GM18520 (cell line): Measurements from ENCODE around the gene IHH.

ENCODE experiments used
- ATAC-seq: cut with Tn5 transposase; IDR thresholded peaks from one replicate; pipeline ENCODE4 v1.9.1; 2021; ENCODE audit not compliant: unreplicated experiment

IHH gene

DNA sequence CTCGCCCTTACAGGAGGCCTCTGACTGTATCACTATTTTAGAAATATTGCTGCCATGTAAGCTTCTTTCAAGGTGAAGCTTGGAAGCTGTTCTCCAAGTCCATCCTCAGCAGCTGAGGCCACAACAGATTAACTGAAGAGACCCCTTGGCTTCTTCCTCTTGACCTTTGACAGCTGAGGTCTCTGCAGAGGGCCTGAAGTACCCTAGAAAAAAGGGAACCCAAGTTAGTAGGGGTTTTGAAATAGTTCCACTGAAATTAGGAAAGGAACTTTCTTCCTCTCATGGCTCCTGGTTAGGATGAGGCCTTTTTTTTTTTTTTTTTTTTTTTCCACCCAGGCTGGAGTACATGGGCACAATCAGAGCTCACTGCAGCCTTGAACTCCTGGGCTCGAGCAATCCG, 15.5 kb upstream of the IHH start:
- ATAC-seq, result no peak

GRCh38 chr2:219073413-219074129, 12.8 kb upstream of the IHH start:
- no peak for ATAC-seq

DNA sequence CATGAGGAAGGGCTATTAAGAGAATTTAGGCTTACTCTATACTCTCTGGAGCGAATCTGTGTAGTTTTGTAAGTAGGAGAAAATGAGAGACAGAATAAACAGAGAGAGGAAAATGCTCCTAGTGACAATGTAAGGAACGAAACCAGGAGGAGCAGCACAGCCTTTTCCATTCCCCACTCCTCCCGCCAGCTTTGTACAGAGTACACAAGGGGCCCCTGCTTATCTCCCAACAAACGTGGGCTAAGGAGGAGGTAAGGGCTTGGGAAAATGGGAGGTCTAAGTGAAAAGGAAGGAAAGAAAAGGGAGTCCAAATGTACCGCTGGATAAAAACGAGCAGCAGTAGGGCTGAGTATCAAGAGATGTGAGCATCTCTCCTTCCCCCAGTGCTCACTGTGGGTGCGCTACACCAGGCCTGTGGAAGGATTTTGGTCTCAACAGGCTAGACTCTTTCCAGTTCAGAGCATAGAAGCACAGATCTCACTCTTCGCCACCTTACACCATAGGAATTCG, 12.1 kb upstream of the IHH start:
- no peak for ATAC-seq

DNA sequence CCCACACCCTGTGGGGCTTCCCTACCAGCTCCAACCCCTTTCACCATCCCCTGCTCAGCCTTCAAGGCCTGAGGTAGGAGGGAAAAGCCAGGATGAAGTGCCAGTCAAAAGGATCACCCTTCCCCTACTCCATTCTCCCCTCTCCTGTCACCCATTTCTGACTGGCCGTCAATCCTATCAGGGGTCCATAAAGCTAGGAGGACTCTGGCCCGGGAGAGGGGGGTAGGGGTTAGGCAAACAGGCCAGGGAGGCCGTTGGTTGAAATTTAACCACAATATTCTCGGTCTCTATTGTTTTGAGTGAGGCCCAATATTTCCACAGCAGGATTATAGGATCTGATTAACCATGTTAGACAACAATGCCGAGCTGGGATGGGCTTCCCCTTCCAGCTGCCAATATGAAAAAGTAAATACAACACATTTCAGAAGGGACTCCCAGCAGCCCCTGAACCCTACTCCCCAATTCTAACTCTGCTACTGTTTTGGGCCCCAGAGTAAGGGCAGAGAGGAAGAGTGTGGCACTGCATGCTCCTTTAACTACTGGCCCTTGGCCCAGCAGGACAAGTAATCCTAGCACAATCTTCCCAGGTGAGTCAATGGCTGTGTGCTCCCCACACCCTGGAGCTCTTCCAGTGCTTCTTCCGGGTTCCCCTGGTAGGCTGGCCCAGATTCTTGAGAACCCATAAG, 10.6 kb upstream of the IHH start:
- ATAC-seq, result no peak

DNA sequence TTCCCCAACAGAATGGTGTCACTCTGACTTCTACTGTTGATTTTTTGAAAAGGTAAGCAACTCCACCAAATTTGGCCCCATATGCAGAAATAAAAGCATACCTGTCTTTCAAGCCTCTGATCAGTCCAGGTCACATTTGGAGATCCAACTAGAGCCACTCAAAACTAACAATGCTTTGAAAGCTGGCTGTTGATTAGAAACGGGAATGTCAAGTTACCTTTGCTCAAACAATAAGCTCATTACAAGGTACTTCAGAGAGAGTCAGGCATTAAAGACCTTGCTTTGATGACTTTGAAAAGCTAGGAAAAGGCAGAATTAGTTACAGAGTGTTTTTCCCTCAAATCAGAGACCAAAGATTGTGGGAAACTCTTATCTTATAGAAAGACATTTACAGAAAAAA, 4.8 kb upstream of the IHH start:
- ATAC-seq, result no peak

DNA sequence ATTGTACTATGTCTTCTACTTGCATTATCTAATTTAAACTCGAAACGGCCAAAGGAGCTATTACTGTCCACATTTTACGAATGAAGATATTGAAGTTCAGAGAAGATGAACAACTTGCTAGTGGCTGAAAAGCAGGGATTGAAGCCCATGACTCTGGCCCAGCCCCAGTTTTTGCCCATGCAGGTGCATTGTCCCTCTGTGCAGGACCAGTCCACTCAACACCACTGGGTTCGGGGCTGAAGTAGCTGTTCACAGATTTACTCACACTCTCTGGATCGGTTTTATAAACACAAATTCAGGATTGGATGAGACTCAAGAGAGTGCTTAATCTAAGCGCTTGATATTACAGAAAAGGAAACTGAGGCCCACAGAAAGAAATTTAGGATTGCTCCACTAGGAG, 1.4 kb upstream of the IHH start:
- no peak for ATAC-seq

DNA sequence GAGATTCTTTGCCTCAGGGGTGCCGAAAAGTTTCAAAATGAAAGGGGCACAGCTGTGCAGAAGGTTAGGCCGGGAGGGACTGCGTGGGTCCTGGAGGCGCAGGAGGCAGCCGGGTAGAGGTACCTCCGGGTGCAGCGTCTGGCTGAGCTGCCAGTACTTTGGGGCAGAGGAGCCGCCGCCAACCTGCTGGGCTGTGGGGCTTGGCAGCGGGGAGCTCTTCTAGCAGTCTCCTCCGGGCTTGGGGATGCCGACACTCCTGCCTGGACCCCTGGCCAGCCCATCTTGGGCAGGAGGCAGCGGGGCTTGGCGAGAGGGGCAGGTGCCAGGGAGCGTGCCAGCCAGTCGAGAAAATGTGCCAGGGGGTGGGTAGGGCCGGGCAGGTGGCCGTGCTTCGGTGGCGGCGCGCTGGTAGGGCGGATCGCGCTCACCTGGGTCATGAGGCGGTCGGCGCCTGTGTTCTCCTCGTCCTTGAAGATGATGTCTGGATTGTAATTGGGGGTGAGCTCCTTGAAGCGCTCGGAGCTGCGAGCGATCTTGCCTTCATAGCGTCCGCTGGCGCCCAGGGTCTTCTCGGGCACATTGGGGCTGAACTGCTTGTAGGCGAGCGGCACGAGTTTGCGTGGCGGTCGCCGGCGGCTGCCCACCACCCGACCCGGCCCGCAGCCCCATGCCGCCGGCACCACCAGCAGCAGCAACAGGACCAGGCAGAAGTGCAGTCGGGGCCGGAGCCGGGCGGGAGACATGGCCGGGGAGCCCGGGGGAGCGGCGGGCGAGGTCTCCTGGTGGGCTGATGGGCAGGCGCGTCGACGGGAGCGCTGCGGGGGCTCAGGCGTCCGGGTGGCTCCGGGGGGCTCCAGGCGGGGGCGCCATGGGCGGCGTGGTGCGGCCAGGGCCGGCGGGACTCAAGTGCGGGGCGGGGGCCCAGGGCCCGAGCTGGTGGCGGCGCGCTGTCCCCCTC, 717 bp downstream of the IHH start:
- no peak for ATAC-seq

- ATAC-seq, result no peak
Observed at GRCh38 chr2:219059375-219059724, 1.4 kb downstream of the IHH start.

DNA sequence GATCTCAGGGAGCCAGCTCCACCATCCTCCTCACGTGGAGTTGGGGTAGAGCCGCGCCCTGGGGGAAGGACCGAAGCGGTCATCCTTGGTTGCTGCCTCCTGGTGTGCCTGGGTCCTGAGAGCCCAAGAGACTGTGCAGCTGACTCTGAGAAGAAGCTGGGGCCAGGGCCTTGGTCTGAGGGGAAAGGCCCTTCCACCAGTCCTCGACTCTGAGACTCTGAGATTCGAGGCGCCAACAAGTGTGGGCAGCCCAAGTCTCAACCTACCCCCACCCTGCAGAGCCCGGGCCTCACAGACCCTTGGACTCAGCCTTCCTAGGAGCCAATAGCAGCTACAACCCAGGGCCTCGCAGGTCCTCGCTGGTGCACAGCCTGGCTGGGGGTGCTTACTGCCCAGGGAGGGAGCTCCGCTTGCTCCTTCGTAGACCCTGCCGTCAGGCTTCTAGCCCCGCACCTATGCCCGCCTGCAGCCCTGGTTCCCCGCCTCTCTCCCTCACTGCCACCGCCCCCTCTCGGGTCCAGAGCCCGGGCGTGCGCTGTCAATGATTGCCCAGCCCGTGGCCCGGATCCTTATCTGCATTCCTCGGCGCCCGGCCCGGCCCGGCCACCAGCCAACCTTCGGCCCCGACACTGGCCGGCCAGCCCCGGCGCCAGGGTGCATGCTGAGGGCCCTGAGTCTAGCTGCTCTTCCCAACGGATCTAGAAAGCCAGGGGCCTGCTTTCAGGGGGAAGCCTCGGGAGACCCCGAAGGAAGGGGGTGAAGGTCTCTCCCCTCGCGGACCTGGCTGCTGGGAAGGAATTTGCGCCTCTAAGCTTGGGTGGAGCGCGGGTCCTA, 2.0 kb downstream of the IHH start:
- no peak for ATAC-seq

GRCh38 chr2:219057709-219058540, 2.8 kb downstream of the IHH start:
- peak; percentile 83 for ATAC-seq

GRCh38 chr2:219056896-219057708, 3.6 kb downstream of the IHH start:
- no peak for ATAC-seq

DNA sequence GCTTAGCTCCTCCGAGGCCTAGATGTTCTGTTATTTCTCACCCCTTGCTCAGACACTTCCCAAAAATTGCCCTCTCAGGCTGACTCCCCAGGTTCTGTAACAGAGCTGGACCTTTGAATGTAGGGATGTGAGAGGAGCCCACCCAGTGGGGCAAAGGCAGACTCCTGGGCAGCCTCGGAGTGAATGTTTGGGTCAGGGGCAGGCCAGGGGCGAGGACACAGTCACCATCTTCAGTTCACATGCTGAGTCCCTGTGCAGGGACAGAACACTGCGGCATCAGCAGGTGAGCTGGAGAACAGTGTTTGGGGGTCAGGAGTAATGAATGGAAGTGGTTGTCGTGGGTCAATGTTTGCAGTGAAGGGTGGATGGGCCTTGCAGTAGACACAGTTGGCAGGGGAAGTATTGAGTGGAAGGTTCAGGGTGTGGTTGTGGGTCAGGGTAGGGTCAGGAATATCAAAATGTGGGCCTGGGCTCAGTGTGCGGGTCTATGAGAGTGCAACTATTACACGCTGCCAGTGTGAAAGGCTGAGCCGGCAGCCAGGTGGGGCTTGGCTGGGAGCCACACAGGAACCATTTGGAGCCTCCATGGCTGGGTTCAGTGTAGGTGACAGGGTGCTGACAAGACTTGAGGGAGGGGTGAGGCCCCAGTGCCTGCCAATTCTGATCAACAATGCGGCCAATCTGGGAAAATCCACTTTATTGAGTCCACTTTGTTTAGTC, 4.4 kb downstream of the IHH start:
- no peak for ATAC-seq

- no peak for ATAC-seq
Observed at GRCh38 chr2:219054956-219055903, 5.5 kb downstream of the IHH start.

GRCh38 chr2:219049282-219049681, 11.4 kb downstream of the IHH start:
- ATAC-seq, result no peak

- no peak for ATAC-seq
Observed at GRCh38 chr2:219045937-219046550, 14.7 kb downstream of the IHH start.

DNA sequence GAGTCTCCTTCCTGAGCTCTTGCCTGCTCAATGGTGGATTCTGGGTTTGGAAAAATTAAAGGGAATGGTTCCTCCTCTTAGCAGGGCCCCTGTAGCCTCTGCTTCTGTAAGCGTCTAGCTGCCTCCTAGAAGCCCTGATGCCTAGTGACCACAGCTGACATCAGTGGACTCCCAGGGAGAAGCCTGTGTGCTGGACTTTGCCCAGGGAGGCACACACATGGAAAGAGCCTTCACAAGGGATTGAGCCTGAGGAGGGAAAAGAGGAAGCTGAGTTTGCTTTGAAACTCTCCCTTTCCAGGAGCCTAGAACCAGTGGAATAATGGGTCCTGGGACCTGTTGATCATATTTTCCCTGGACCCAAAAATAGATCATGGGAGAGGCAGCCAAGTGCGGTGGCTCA, 18.0 kb downstream of the IHH start:
- no peak for ATAC-seq

DNA sequence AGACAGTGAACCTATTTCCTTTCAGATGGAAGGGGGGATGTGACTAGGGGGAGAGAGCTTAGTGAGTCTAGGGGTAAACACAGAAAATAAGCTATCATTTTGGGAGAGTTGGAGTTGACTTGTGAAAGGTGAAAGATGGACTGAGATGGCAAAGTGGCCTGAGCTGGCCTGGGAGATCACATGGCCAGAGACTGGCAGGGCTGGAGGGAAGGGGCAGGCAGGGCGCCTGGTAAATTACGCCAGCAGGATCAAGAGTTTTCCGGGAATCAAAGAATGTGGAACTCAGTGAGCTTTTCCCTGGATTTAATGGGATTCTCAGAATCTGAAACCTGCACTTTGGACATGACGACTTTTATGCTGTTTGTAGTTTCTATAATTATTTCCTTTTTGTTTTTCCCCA, 18.6 kb downstream of the IHH start:
- ATAC-seq, result no peak
